Panc1 (cell line): ENCODE measurements around the gene TBC1D24. TPM values are rescaled to one million over a fixed set of nuclear protein-coding genes. Genes with fewer than 3 reads are reported as not detected.

Source experiments
- microRNA-seq: library from miRNA; unstranded; fragments of <30 nt; microRNA quantifications from one replicate; pipeline ENCODE4 v1.1.0, GENCODE V29; 2020; ENCODE audit not compliant: unreplicated experiment
- total RNA-seq: library from RNA; stranded (reverse); gene quantifications from one replicate; pipeline ENCODE4 v1.2.1, GENCODE V29; 2021; ENCODE audit not compliant: unreplicated experiment

Gene TBC1D24
- total RNA-seq, 1 experiment from 2014 or later: 26.7 TPM

Small RNA genes within 50 kb of the gene (microRNA-seq; reads per million reads assigned to microRNA genes)
- gene MIR3178 (not detected), gene MIR6767 (not detected), gene MIR6768 (not detected)

Other genes starting within 250 kb of the TBC1D24 start
- gene DNASE1L2, start 238.7 kb upstream of the TBC1D24 start, total RNA-seq: 4.4 TPM
- gene ECI1, start 223.5 kb upstream of the TBC1D24 start, total RNA-seq: 117 TPM
- gene RNPS1, start 207.0 kb upstream of the TBC1D24 start, total RNA-seq: 249 TPM
- gene ABCA3, start 134.4 kb upstream of the TBC1D24 start, total RNA-seq: 58.4 TPM
- 35.8 TPM for gene CCNF, start 45.7 kb upstream of the TBC1D24 start, total RNA-seq
- 25.0 TPM for gene TEDC2, start 15.0 kb upstream of the TBC1D24 start, total RNA-seq
- gene NTN3, start 3.8 kb upstream of the TBC1D24 start, total RNA-seq: 3.2 TPM
- gene ATP6V0C, start 38.8 kb downstream of the TBC1D24 start, total RNA-seq: 282 TPM
- gene AMDHD2, start 45.2 kb downstream of the TBC1D24 start, total RNA-seq: 87.5 TPM
- gene CEMP1, start 56.3 kb downstream of the TBC1D24 start, total RNA-seq: not detected
- 43.2 TPM for gene PDPK1, start 62.9 kb downstream of the TBC1D24 start, total RNA-seq
- 61.1 TPM for gene KCTD5, start 207.4 kb downstream of the TBC1D24 start, total RNA-seq
- gene PRSS27, start 245.1 kb downstream of the TBC1D24 start, total RNA-seq: 3.3 TPM